Effector memory CD8-positive, alpha-beta T cell (primary cell): ENCODE data around the gene NSFL1C.
"Not testable (repeated sequence)": the region's sequence is repeated elsewhere in the genome, so short reads cannot be mapped to it uniquely, and the experiment has no call there.

Source experiments
- ATAC-seq: fragments of 150-1000 bp; cut with Tn5 transposase; replicated peaks from 2 replicates; pipeline ENCODE4 v1.10.0; 2021; ENCODE audit warnings: mild to moderate bottlenecking, moderate library complexity
- DNase-seq, 3 experiments: peaks; one replicate each; pipeline ENCODE4 v3.0.0; 2021
- H3K27ac Mint-ChIP-seq, 2 donors: one replicate each; pipeline ENCODE4 v1.8.0; 2022; ENCODE audit warnings: mild to moderate bottlenecking in 2 of 2, mixed read lengths in 2 of 2, moderate library complexity in 2 of 2
- H3K27me3 Mint-ChIP-seq, 2 donors: one replicate each; pipeline ENCODE4 v1.8.0; 2022; ENCODE audit warnings: mixed read lengths in 2 of 2
- H3K36me3 Mint-ChIP-seq: one replicate; pipeline ENCODE4 v1.8.0; 2022; ENCODE audit warnings: mild to moderate bottlenecking, moderate library complexity, mixed read lengths; ENCODE audit not compliant: insufficient read depth
- H3K4me1 Mint-ChIP-seq, 2 donors: one replicate each; pipeline ENCODE4 v1.8.0; 2022; ENCODE audit warnings: low read depth in 2 of 2, mixed read lengths in 2 of 2
- H3K4me3 Mint-ChIP-seq, 2 donors: one replicate each; pipeline ENCODE4 v1.8.0; 2022; ENCODE audit warnings: mild to moderate bottlenecking in 2 of 2, mixed read lengths in 2 of 2, moderate library complexity in 2 of 2
- H3K9me3 Mint-ChIP-seq, 2 donors: one replicate each; pipeline ENCODE4 v1.8.0; 2022; ENCODE audit warnings: mixed read lengths in 2 of 2

NSFL1C gene

GRCh38 chr20:1418350-1418749 is 48.3 kb downstream of the NSFL1C start:
- peaks cover 35 to 49% of the 10 kb centered on the region in 2 donors for H3K27me3 Mint-ChIP-seq
- H3K27ac Mint-ChIP-seq = no peak overlapping the region
- no peak for ATAC-seq
- H3K9me3 Mint-ChIP-seq = peaks cover 0 to 3% of the 10 kb centered on the region in 2 donors
- no peak for DNase-seq
- no peak overlapping the region for H3K4me3 Mint-ChIP-seq
- peaks cover 3 to 6% of the 10 kb centered on the region in 2 donors for H3K4me1 Mint-ChIP-seq
- H3K36me3 Mint-ChIP-seq = no peaks in the 10 kb centered on the region

- Mint-ChIP-seq H3K27ac (no peak overlapping the region), H3K27me3 (peaks cover 30 to 44% of the 10 kb centered on the region in 2 donors)
These were observed 48.9 kb downstream of the NSFL1C start for GRCh38 chr20:1417790-1418189.

GRCh38 chr20:1417273-1417672 is 49.4 kb downstream of the NSFL1C start:
- peaks cover 31 to 38% of the 10 kb centered on the region in 2 donors for H3K27me3 Mint-ChIP-seq
- no peak overlapping the region for H3K4me3 Mint-ChIP-seq
- no peak overlapping the region for H3K27ac Mint-ChIP-seq
- peaks cover 0 to 3% of the 10 kb centered on the region in 2 donors for H3K9me3 Mint-ChIP-seq
- no peaks in the 10 kb centered on the region for H3K4me1 Mint-ChIP-seq
- H3K36me3 Mint-ChIP-seq = no peaks in the 10 kb centered on the region
- DNase-seq = no peak
- no peak for ATAC-seq

More at GRCh38 chr20:1417790-1418189, 48.9 kb downstream of the NSFL1C start:
- Mint-ChIP-seq H3K36me3 (no peaks in the 10 kb centered on the region), H3K9me3 (peaks cover 0 to 3% of the 10 kb centered on the region in 2 donors), H3K4me1 (peaks cover 2% of the 10 kb centered on the region in 2 donors), H3K4me3 (no peak overlapping the region)
- no peak for ATAC-seq
- DNase-seq = no peak

- H3K27ac Mint-ChIP-seq = no peak overlapping the region
- no peak for ATAC-seq
These were observed 50.8 kb downstream of the NSFL1C start for GRCh38 chr20:1415667-1416468.

GRCh38 chr20:1414982-1415381 is 51.7 kb downstream of the NSFL1C start:
- Mint-ChIP-seq H3K27me3 (peaks cover 29 to 50% of the 10 kb centered on the region in 2 donors), H3K36me3 (no peaks in the 10 kb centered on the region), H3K9me3 (no peaks in the 10 kb centered on the region), H3K27ac (no peak overlapping the region), H3K4me1 (no peaks in the 10 kb centered on the region), H3K4me3 (no peak overlapping the region)
- ATAC-seq (no peak), DNase-seq (no peak)

More at GRCh38 chr20:1415667-1416468, 50.8 kb downstream of the NSFL1C start:
- no peak for DNase-seq
- Mint-ChIP-seq H3K9me3 (peaks cover 0 to 3% of the 10 kb centered on the region in 2 donors), H3K27me3 (peaks cover 35 to 41% of the 10 kb centered on the region in 2 donors), H3K36me3 (no peaks in the 10 kb centered on the region), H3K4me1 (no peaks in the 10 kb centered on the region), H3K4me3 (no peak overlapping the region)

- no peaks in the 10 kb centered on the region for H3K9me3 Mint-ChIP-seq
- H3K27ac Mint-ChIP-seq = no peak overlapping the region
- no peak for DNase-seq
- no peak for ATAC-seq
- H3K27me3 Mint-ChIP-seq = peaks cover 41 to 86% of the 10 kb centered on the region in 2 donors
- peaks cover 9 to 10% of the 10 kb centered on the region in 2 donors for H3K4me1 Mint-ChIP-seq
- no peak overlapping the region for H3K4me3 Mint-ChIP-seq
- no peaks in the 10 kb centered on the region for H3K36me3 Mint-ChIP-seq
These were observed 60.8 kb downstream of the NSFL1C start for GRCh38 chr20:1405801-1406200.

GRCh38 chr20:1403624-1404023 is 63.0 kb downstream of the NSFL1C start:
- DNase-seq (no peak), ATAC-seq (no peak)
- Mint-ChIP-seq H3K4me3 (no peak overlapping the region), H3K36me3 (no peaks in the 10 kb centered on the region), H3K27me3 (peaks cover 49 to 89% of the 10 kb centered on the region in 2 donors), H3K27ac (no peak overlapping the region), H3K4me1 (peaks cover 9 to 10% of the 10 kb centered on the region in 2 donors), H3K9me3 (no peaks in the 10 kb centered on the region)

- DNase-seq = no peak
- Mint-ChIP-seq H3K36me3 (no peaks in the 10 kb centered on the region), H3K9me3 (no peaks in the 10 kb centered on the region), H3K4me1 (peaks cover 9 to 10% of the 10 kb centered on the region in 2 donors), H3K27me3 (peaks cover 51 to 90% of the 10 kb centered on the region in 2 donors), H3K4me3 (no peak overlapping the region), H3K27ac (no peak overlapping the region)
- ATAC-seq = no peak
These were observed 64.5 kb downstream of the NSFL1C start for GRCh38 chr20:1402149-1402548.

- H3K27ac Mint-ChIP-seq = no peak overlapping the region
- DNase-seq = no peak
- H3K4me3 Mint-ChIP-seq = no peak overlapping the region
- peaks cover 51 to 90% of the 10 kb centered on the region in 2 donors for H3K27me3 Mint-ChIP-seq
- peaks cover 9 to 12% of the 10 kb centered on the region in 2 donors for H3K4me1 Mint-ChIP-seq
- no peaks in the 10 kb centered on the region for H3K9me3 Mint-ChIP-seq
- ATAC-seq = no peak
- H3K36me3 Mint-ChIP-seq = no peaks in the 10 kb centered on the region
These were observed 65.2 kb downstream of the NSFL1C start for GRCh38 chr20:1401451-1401907.

GRCh38 chr20:1399678-1400366 is 66.8 kb downstream of the NSFL1C start:
- not testable (repeated sequence) for DNase-seq, H3K36me3 Mint-ChIP-seq, H3K9me3 Mint-ChIP-seq, H3K27ac Mint-ChIP-seq, ATAC-seq, H3K4me3 Mint-ChIP-seq
- Mint-ChIP-seq H3K27me3 (peaks cover 58 to 94% of the 10 kb centered on the region in 2 donors), H3K4me1 (peaks cover 9 to 11% of the 10 kb centered on the region in 2 donors)

GRCh38 chr20:1398185-1398584 is 68.5 kb downstream of the NSFL1C start:
- Mint-ChIP-seq H3K4me1 (peaks cover 17 to 18% of the 10 kb centered on the region in 2 donors), H3K27me3 (peaks cover 54 to 81% of the 10 kb centered on the region in 2 donors)
- H3K9me3 Mint-ChIP-seq, H3K4me3 Mint-ChIP-seq, H3K27ac Mint-ChIP-seq, ATAC-seq, DNase-seq, H3K36me3 Mint-ChIP-seq: not testable (repeated sequence)

- Mint-ChIP-seq H3K9me3 (no peaks in the 10 kb centered on the region), H3K36me3 (peaks cover 9% of the 10 kb centered on the region), H3K4me1 (peaks cover 18% of the 10 kb centered on the region in 2 donors), H3K4me3 (no peak overlapping the region), H3K27ac (no peak overlapping the region), H3K27me3 (peaks cover 52 to 76% of the 10 kb centered on the region in 2 donors)
- ATAC-seq (no peak), DNase-seq (no peak)
These were observed 68.9 kb downstream of the NSFL1C start for GRCh38 chr20:1397710-1398109.

- H3K4me3 Mint-ChIP-seq = no peak overlapping the region
- no peak overlapping the region for H3K27ac Mint-ChIP-seq
- no peak for DNase-seq
- no peak for ATAC-seq
- peaks cover 52 to 69% of the 10 kb centered on the region in 2 donors for H3K27me3 Mint-ChIP-seq
- peaks cover 15 to 16% of the 10 kb centered on the region in 2 donors for H3K4me1 Mint-ChIP-seq
- H3K9me3 Mint-ChIP-seq = no peaks in the 10 kb centered on the region
- peaks cover 9% of the 10 kb centered on the region for H3K36me3 Mint-ChIP-seq
These were observed 69.9 kb downstream of the NSFL1C start for GRCh38 chr20:1396702-1397101.
